IMR-90 (cell line): ENCODE measurements around the gene EML4. TPM values are rescaled to one million over a fixed set of nuclear protein-coding genes. Genes with fewer than 3 reads are reported as not detected.

ENCODE experiments used
- ATAC-seq: fragments of 200-7000 bp; cut with Tn5 transposase; 2 replicates; pipeline ENCODE4 v1.9.1; 2020; ENCODE audit warnings: low read depth, mild to moderate bottlenecking, moderate library complexity
- BruUV-seq: library from RNA; stranded (reverse); fragments of 400-500 nt; replicated peaks from 2 replicates; lab custom pipeline; 2021; lab: Mats Ljungman, UMichigan
- CTCF ChIA-PET: fragments of 300-600 bp; formaldehyde crosslinking; extraction: SDS; loops from one replicate; lab custom pipeline; 2021; ENCODE audit warnings: antibody characterized with exemption; lab: Yijun Ruan, JAX
- POLR2A ChIA-PET: fragments of 300-600 bp; sonication (Branson Sonifier 250); formaldehyde crosslinking; loops from one replicate; lab custom pipeline; 2022; ENCODE audit warnings: antibody characterized with exemption; ENCODE audit not compliant: unreplicated experiment; lab: Charles Lee
- DNase-seq: peaks from one replicate; pipeline ENCODE4 v3.0.0; 2013
- H2AFZ ChIP-seq: replicated peaks from 2 replicates; pipeline ENCODE3; 2013; ENCODE audit warnings: low read length, mild to moderate bottlenecking; ENCODE audit not compliant: poor library complexity
- H2AK5ac ChIP-seq: 2 replicates; pipeline ENCODE4 v1.6.1; 2013; ENCODE audit warnings: low read depth, low read length, inconsistent platforms
- H2AK9ac ChIP-seq: replicated peaks from 2 replicates; pipeline ENCODE3; 2013; ENCODE audit warnings: mild to moderate bottlenecking, low read depth, low read length, moderate library complexity; ENCODE audit not compliant: poor library complexity
- H2BK120ac ChIP-seq: 2 replicates; pipeline ENCODE4 v1.6.1; 2013; ENCODE audit warnings: low read depth, low read length, inconsistent platforms
- H2BK15ac ChIP-seq: 3 replicates; pipeline ENCODE4 v1.6.1; 2013; ENCODE audit warnings: low read depth, low read length, inconsistent platforms
- H2BK20ac ChIP-seq: 2 replicates; pipeline ENCODE4 v1.6.1; 2013; ENCODE audit warnings: low read depth, mild to moderate bottlenecking, inconsistent platforms, low read length, moderate library complexity
- H2BK5ac ChIP-seq: 2 replicates; pipeline ENCODE4 v1.6.1; 2013; ENCODE audit warnings: mild to moderate bottlenecking, low read depth, low read length, inconsistent platforms; ENCODE audit not compliant: poor library complexity, severe bottlenecking
- H3K14ac ChIP-seq: replicated peaks from 2 replicates; pipeline ENCODE4 v1.6.1; 2013; ENCODE audit warnings: low read depth, low read length, inconsistent platforms
- H3K18ac ChIP-seq: 2 replicates; pipeline ENCODE4 v1.6.1; 2013; ENCODE audit warnings: low read depth, low read length, control low read depth
- H3K23ac ChIP-seq: 2 replicates; pipeline ENCODE4 v1.6.1; 2013; ENCODE audit warnings: low read depth, low read length, inconsistent platforms
- H3K27ac ChIP-seq: 2 replicates; pipeline ENCODE4 v1.5.1; 2013; ENCODE audit warnings: mild to moderate bottlenecking, control low read depth, low read length; ENCODE audit not compliant: insufficient read depth
- H3K27me3 ChIP-seq: 2 replicates; pipeline ENCODE4 v1.6.1; 2013; ENCODE audit warnings: low read length; ENCODE audit not compliant: control insufficient read depth, insufficient read depth
- H3K36me3 ChIP-seq: 2 replicates; pipeline ENCODE4 v1.6.1; 2013; ENCODE audit warnings: low read length, mixed read lengths; ENCODE audit not compliant: control insufficient read depth, insufficient read depth
- H3K4ac ChIP-seq: 2 replicates; pipeline ENCODE4 v1.6.1; 2013; ENCODE audit warnings: low read depth, low read length, inconsistent platforms
- H3K4me1 ChIP-seq: 2 replicates; pipeline ENCODE4 v1.6.1; 2013; ENCODE audit warnings: low read length, mixed read lengths; ENCODE audit not compliant: control insufficient read depth, insufficient read depth
- H3K4me2 ChIP-seq: 2 replicates; pipeline ENCODE4 v1.6.1; 2013; ENCODE audit warnings: low read depth, mild to moderate bottlenecking, control low read depth, low read length, moderate library complexity
- H3K4me3 ChIP-seq: 2 replicates; pipeline ENCODE4 v1.5.1; 2013; ENCODE audit warnings: low read depth, mild to moderate bottlenecking, control low read depth, low read length, moderate library complexity; ENCODE audit not compliant: insufficient read depth
- H3K56ac ChIP-seq: 2 replicates; pipeline ENCODE4 v1.6.1; 2013; ENCODE audit warnings: low read length, inconsistent platforms; ENCODE audit not compliant: insufficient read depth; ENCODE audit errors: extremely low read depth
- H3K79me1 ChIP-seq, 2 experiments: 2 replicates each; pipeline ENCODE4 v1.6.1; 2013; ENCODE audit warnings: low read length in 2 of 2, inconsistent platforms in 1 of 2, low read depth in 1 of 2
- H3K9ac ChIP-seq: 2 replicates; pipeline ENCODE4 v1.6.1; 2013; ENCODE audit warnings: low read depth, low read length, control low read depth
- H3K9me1 ChIP-seq: 2 replicates; pipeline ENCODE4 v1.6.1; 2013; ENCODE audit warnings: low read length, inconsistent platforms; ENCODE audit not compliant: insufficient read depth
- H3K9me3 ChIP-seq: 2 replicates; pipeline ENCODE4 v1.6.1; 2013; ENCODE audit warnings: low read length; ENCODE audit not compliant: control insufficient read depth, insufficient read depth
- H4K20me1 ChIP-seq: 2 replicates; pipeline ENCODE4 v1.6.1; 2013; ENCODE audit warnings: low read length, inconsistent platforms; ENCODE audit not compliant: insufficient read depth
- H4K5ac ChIP-seq: 2 replicates; pipeline ENCODE4 v1.6.1; 2013; ENCODE audit warnings: mild to moderate bottlenecking, low read depth, low read length, control low read depth
- H4K8ac ChIP-seq, 2 experiments: 2 replicates each; pipeline ENCODE4 v1.6.1; 2013; ENCODE audit warnings: low read depth in 2 of 2, low read length in 2 of 2, control low read depth in 1 of 2, inconsistent platforms in 1 of 2
- H4K91ac ChIP-seq: 2 replicates; pipeline ENCODE4 v1.6.1; 2013; ENCODE audit warnings: low read depth, low read length, inconsistent platforms; ENCODE audit not compliant: insufficient read depth
- BHLHE40 ChIP-seq: fragments of 150-350 bp; IDR thresholded peaks from 2 replicates; pipeline ENCODE4 v1.6.1; 2016; ENCODE audit warnings: mild to moderate bottlenecking, low read depth, low read length
- CEBPB ChIP-seq: IDR thresholded peaks from 2 replicates; pipeline ENCODE4 v1.6.1; 2012; ENCODE audit warnings: low read depth, low read length, improper control_type of control experiment
- CHD1 ChIP-seq: IDR thresholded peaks from 2 replicates; pipeline ENCODE4 v1.6.1; 2012; ENCODE audit warnings: low read depth, low read length, improper control_type of control experiment
- FOS ChIP-seq: fragments of 150-350 bp; IDR thresholded peaks from 2 replicates; pipeline ENCODE4 v1.6.1; 2016; ENCODE audit warnings: low read depth, low read length
- MAFK ChIP-seq: IDR thresholded peaks from 2 replicates; pipeline ENCODE4 v1.6.1; 2012; ENCODE audit warnings: low read depth, low read length, improper control_type of control experiment
- MAZ ChIP-seq: IDR thresholded peaks from 2 replicates; pipeline ENCODE4 v1.6.1; 2012; ENCODE audit warnings: low read depth, mild to moderate bottlenecking, low read length, improper control_type of control experiment, moderate library complexity, borderline replicate concordance
- MXI1 ChIP-seq: IDR thresholded peaks from 2 replicates; pipeline ENCODE4 v1.6.1; 2012; ENCODE audit warnings: low read depth, mild to moderate bottlenecking, low read length, moderate library complexity, borderline replicate concordance
- NFE2L2 ChIP-seq: fragments of 150-350 bp; IDR thresholded peaks from 2 replicates; pipeline ENCODE4 v1.6.1; 2016; ENCODE audit warnings: low read depth, mild to moderate bottlenecking, low read length
- POLR2A ChIP-seq: IDR thresholded peaks from 2 replicates; pipeline ENCODE4 v1.6.1; 2012; ENCODE audit warnings: mild to moderate bottlenecking, low read depth, low read length
- RAD21 ChIP-seq: IDR thresholded peaks from 2 replicates; pipeline ENCODE4 v1.6.1; 2012; ENCODE audit warnings: low read length, improper control_type of control experiment
- RCOR1 ChIP-seq: IDR thresholded peaks from 2 replicates; pipeline ENCODE4 v1.6.1; 2012; ENCODE audit warnings: mild to moderate bottlenecking, low read length, improper control_type of control experiment; ENCODE audit not compliant: insufficient replicate concordance
- RFX5 ChIP-seq: IDR thresholded peaks from 2 replicates; pipeline ENCODE4 v1.8.0; 2012; ENCODE audit warnings: low read depth, mild to moderate bottlenecking, low read length, moderate library complexity
- SMC3 ChIP-seq: fragments of 150-350 bp; IDR thresholded peaks from 2 replicates; pipeline ENCODE4 v1.6.1; 2016; ENCODE audit warnings: low read depth, mild to moderate bottlenecking, antibody characterized with exemption, low read length, moderate library complexity
- WGBS, 2 experiments: methylation state at CpG; one replicate each; pipeline versions ENCODE4 v1.1.5 to v1.1.7; 2013; ENCODE audit warnings: missing lambda C conversion rate in 2 of 2; ENCODE audit not compliant: insufficient read length in 1 of 2; ENCODE audit errors: extremely low coverage in 2 of 2; 5-methylcytosine and 5-hydroxymethylcytosine counted together
- dilution Hi-C: fragments of 300-500 bp; cut with HindIII; formaldehyde crosslinking; loops from one replicate; pipeline ENCODE4 v1.14.3; 2018; ENCODE audit warnings: low sequenced_read_pairs; ENCODE audit not compliant: unreplicated experiment
- in situ Hi-C: fragments of 300-500 bp; cut with MboI; formaldehyde crosslinking; loops from 3 replicates; pipeline ENCODE4 v1.14.3; 2019; ENCODE audit warnings: low sequenced_read_pairs, inconsistent platforms, mixed read lengths
- intact Hi-C: fragments of 100-400 bp; cut with micrococcal nuclease; formaldehyde crosslinking; loops from 2 replicates; pipeline ENCODE4 v1.10.0; 2022
- polyA plus RNA-seq, 3 experiments: library from polyadenylated mRNA; depleted of rRNA; stranded (reverse); fragments of >200 nt; gene quantifications; 2 replicates each; pipeline ENCODE4 v1.2.3, GENCODE V29; 2012; ENCODE audit warnings: low replicate concordance in 1 of 3
- total RNA-seq: library from RNA; depleted of rRNA; stranded (reverse); fragments of >200 nt; gene quantifications from 2 replicates; pipeline ENCODE4 v1.2.3, GENCODE V29; 2012
- TF ChIP-seq, protein P1 (sequence below): fragments of 150-350 bp; IDR thresholded peaks from 2 replicates; pipeline ENCODE4 v1.6.1; 2016; ENCODE audit warnings: low read depth, mild to moderate bottlenecking, low read length, moderate library complexity, borderline replicate concordance
- TF ChIP-seq, protein P2 (sequence below): fragments of 150-350 bp; IDR thresholded peaks from 2 replicates; pipeline ENCODE4 v1.6.1; 2017; ENCODE audit warnings: mild to moderate bottlenecking, antibody characterized with exemption, low read length, low read depth
- TF ChIP-seq, protein P3 (sequence below): conservative IDR thresholded peaks from 2 replicates; pipeline ENCODE4 v1.5.1; 2012; ENCODE audit warnings: mild to moderate bottlenecking, low read depth, low read length, improper control_type of control experiment

EML4 gene
- total and polyA plus RNA-seq, 2 of the 4 experiments (the other 2 are of a cell fraction): 29.7 to 73.7 TPM

DNA sequence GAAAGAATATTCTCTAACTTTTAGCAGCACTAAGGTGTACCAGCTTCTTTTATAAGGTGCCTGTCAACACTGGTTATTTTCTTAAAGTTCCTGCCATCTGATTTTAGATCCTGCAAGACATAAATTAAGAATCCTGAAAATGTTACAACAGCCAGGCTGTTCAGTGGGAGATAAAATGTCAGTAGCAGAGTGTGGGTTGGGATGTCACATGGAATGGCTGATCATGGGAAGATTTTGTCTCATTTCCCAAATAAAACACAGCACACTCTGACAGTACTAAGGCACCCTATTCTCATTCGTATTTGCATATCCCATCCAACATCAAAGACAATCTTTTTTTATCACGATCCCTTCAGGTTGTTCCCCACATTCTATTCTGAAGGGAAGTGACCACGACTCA is 194.3 kb downstream of the EML4 start:
- Histone ChIP-seq H3K4me2 (no peak overlapping the region), H2AK9ac (no peak overlapping the region), H4K5ac (no peak overlapping the region), H3K4me1 (0 out of 2 replicates have a peak, but pooled peaks cover 2% of the 10 kb centered on the region), H4K91ac (no peak overlapping the region), H2AK5ac (no peak overlapping the region), H4K8ac (no peak overlapping the region), H3K4me3 (no peak overlapping the region), H3K14ac (no peak overlapping the region), H3K9ac (no peak overlapping the region), H3K79me1 (peaks cover 5 to 17% of the 10 kb centered on the region in 2 experiments), H3K18ac (no peak overlapping the region), H3K9me1 (0 out of 2 replicates have a peak, but pooled peaks cover 2% of the 10 kb centered on the region), H2AFZ (no peak overlapping the region), H3K36me3 (no peaks in the 10 kb centered on the region), H2BK20ac (no peak overlapping the region), H4K20me1 (peaks cover 16% of the 10 kb centered on the region), H3K27ac (no peak overlapping the region), H3K27me3 (peaks cover 18% of the 10 kb centered on the region), H3K56ac (no peak overlapping the region), H3K23ac (no peak overlapping the region), H2BK15ac (no peak overlapping the region), H2BK120ac (no peak overlapping the region), H3K4ac (no peak overlapping the region), H2BK5ac (no peak overlapping the region), H3K9me3 (no peaks in the 10 kb centered on the region)
- ChIA-PET CTCF (no interaction called here), POLR2A (no interaction called here)
- intact Hi-C loops: loop anchor here (5.0 to 10.0 kb wide), 3 partner anchors 59 to 509 kb away; no protein-coding TSS in a partner anchor
- ATAC-seq (no peak), DNase-seq (no peak)
- WGBS, 2 experiments: no CpG with 5 or more reads among the region's 3 CpGs
- no TSS peak for BruUV-seq
- dilution Hi-C loops: no loop called here
- in situ Hi-C loops: no loop called here
- TF ChIP-seq, protein P1, sequence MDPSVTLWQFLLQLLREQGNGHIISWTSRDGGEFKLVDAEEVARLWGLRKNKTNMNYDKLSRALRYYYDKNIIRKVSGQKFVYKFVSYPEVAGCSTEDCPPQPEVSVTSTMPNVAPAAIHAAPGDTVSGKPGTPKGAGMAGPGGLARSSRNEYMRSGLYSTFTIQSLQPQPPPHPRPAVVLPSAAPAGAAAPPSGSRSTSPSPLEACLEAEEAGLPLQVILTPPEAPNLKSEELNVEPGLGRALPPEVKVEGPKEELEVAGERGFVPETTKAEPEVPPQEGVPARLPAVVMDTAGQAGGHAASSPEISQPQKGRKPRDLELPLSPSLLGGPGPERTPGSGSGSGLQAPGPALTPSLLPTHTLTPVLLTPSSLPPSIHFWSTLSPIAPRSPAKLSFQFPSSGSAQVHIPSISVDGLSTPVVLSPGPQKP: no peak
- TF ChIP-seq, protein P2, sequence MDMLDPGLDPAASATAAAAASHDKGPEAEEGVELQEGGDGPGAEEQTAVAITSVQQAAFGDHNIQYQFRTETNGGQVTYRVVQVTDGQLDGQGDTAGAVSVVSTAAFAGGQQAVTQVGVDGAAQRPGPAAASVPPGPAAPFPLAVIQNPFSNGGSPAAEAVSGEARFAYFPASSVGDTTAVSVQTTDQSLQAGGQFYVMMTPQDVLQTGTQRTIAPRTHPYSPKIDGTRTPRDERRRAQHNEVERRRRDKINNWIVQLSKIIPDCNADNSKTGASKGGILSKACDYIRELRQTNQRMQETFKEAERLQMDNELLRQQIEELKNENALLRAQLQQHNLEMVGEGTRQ: no peak
- TF ChIP-seq CEBPB: no peak
- no peak for TF ChIP-seq MXI1
- TF ChIP-seq, protein P3, sequence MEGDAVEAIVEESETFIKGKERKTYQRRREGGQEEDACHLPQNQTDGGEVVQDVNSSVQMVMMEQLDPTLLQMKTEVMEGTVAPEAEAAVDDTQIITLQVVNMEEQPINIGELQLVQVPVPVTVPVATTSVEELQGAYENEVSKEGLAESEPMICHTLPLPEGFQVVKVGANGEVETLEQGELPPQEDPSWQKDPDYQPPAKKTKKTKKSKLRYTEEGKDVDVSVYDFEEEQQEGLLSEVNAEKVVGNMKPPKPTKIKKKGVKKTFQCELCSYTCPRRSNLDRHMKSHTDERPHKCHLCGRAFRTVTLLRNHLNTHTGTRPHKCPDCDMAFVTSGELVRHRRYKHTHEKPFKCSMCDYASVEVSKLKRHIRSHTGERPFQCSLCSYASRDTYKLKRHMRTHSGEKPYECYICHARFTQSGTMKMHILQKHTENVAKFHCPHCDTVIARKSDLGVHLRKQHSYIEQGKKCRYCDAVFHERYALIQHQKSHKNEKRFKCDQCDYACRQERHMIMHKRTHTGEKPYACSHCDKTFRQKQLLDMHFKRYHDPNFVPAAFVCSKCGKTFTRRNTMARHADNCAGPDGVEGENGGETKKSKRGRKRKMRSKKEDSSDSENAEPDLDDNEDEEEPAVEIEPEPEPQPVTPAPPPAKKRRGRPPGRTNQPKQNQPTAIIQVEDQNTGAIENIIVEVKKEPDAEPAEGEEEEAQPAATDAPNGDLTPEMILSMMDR: no peak
- no peak for TF ChIP-seq SMC3
- no peak for TF ChIP-seq NFE2L2
- TF ChIP-seq BHLHE40: no peak
- TF ChIP-seq MAFK: no peak
- TF ChIP-seq MAZ: no peak
- TF ChIP-seq RAD21: no peak
- TF ChIP-seq CHD1: no peak
- TF ChIP-seq FOS: no peak
- TF ChIP-seq RCOR1: no peak
- no peak for TF ChIP-seq POLR2A
- no peak for TF ChIP-seq RFX5
